Parathyroid adenoma (tissue), 2 donors: ENCODE data around the gene JAM3.

Source experiments
- H2AFZ ChIP-seq: fragments of 300-600 bp; sonication (generic); one replicate; pipeline ENCODE4 v1.7.0; 2017; ENCODE audit warnings: antibody characterized with exemption, mild to moderate bottlenecking
- H3K27ac ChIP-seq: fragments of 300-600 bp; sonication (generic); one replicate; pipeline ENCODE4 v1.7.0; 2017
- H3K27me3 ChIP-seq: fragments of 300-600 bp; sonication (generic); one replicate; pipeline ENCODE4 v1.7.0; 2017; ENCODE audit warnings: low read length; ENCODE audit not compliant: control insufficient read depth, insufficient read depth
- H3K36me3 ChIP-seq: fragments of 300-600 bp; sonication (generic); one replicate; pipeline ENCODE4 v1.7.0; 2017; ENCODE audit warnings: low read length; ENCODE audit not compliant: control insufficient read depth, insufficient read depth
- H3K4me1 ChIP-seq: fragments of 300-600 bp; sonication (generic); one replicate; pipeline ENCODE4 v1.7.0; 2017; ENCODE audit warnings: control low read depth
- H3K4me2 ChIP-seq: fragments of 300-600 bp; sonication (generic); one replicate; pipeline ENCODE4 v1.7.0; 2017; ENCODE audit warnings: low read length
- H3K4me3 ChIP-seq: fragments of 300-600 bp; sonication (generic); one replicate; pipeline ENCODE4 v1.7.0; 2017; ENCODE audit warnings: low read depth, low read length
- H3K79me2 ChIP-seq: fragments of 300-600 bp; sonication (generic); one replicate; pipeline ENCODE4 v1.7.0; 2017; ENCODE audit warnings: control low read depth
- H3K9ac ChIP-seq: fragments of 300-600 bp; sonication (generic); one replicate; pipeline ENCODE4 v1.7.0; 2017; ENCODE audit warnings: mild to moderate bottlenecking
- H3K9me3 ChIP-seq: fragments of 300-600 bp; sonication (generic); one replicate; pipeline ENCODE4 v1.7.0; 2017; ENCODE audit warnings: low read length; ENCODE audit not compliant: control insufficient read depth
- TF ChIP-seq, protein P1 (sequence below): fragments of 300-600 bp; sonication (generic); IDR thresholded peaks from one replicate; pipeline ENCODE4 v1.7.0; 2017; ENCODE audit warnings: antibody characterized with exemption, mild to moderate bottlenecking
- donor health status: primary hyperparathyroidism.

JAM3 gene

GRCh38 chr11:134071306-134071705 is 2.4 kb downstream of the JAM3 start:
- Histone ChIP-seq H3K4me3 (no peak overlapping the region), H3K27ac (no peak overlapping the region), H3K9me3 (no peaks in the 10 kb centered on the region), H2AFZ (no peak overlapping the region), H3K79me2 (no peaks in the 10 kb centered on the region), H3K9ac (no peak overlapping the region), H3K27me3 (no peaks in the 10 kb centered on the region), H3K36me3 (no peaks in the 10 kb centered on the region), H3K4me2 (no peak overlapping the region), H3K4me1 (peaks cover 6% of the 10 kb centered on the region)
- TF ChIP-seq, protein P1, sequence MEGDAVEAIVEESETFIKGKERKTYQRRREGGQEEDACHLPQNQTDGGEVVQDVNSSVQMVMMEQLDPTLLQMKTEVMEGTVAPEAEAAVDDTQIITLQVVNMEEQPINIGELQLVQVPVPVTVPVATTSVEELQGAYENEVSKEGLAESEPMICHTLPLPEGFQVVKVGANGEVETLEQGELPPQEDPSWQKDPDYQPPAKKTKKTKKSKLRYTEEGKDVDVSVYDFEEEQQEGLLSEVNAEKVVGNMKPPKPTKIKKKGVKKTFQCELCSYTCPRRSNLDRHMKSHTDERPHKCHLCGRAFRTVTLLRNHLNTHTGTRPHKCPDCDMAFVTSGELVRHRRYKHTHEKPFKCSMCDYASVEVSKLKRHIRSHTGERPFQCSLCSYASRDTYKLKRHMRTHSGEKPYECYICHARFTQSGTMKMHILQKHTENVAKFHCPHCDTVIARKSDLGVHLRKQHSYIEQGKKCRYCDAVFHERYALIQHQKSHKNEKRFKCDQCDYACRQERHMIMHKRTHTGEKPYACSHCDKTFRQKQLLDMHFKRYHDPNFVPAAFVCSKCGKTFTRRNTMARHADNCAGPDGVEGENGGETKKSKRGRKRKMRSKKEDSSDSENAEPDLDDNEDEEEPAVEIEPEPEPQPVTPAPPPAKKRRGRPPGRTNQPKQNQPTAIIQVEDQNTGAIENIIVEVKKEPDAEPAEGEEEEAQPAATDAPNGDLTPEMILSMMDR = no peak

GRCh38 chr11:134071766-134072402 is 3.0 kb downstream of the JAM3 start:
- H3K9ac ChIP-seq = no peak overlapping the region
- TF ChIP-seq, protein P1 = no peak
- peaks cover 6% of the 10 kb centered on the region for H3K4me1 ChIP-seq
- H3K4me3 ChIP-seq = no peak overlapping the region
- no peak overlapping the region for H2AFZ ChIP-seq
- peak overlapping the region; percentile 6 for H3K27ac ChIP-seq
- no peaks in the 10 kb centered on the region for H3K36me3 ChIP-seq
- H3K4me2 ChIP-seq = no peak overlapping the region
- no peaks in the 10 kb centered on the region for H3K9me3 ChIP-seq
- H3K27me3 ChIP-seq = no peaks in the 10 kb centered on the region
- H3K79me2 ChIP-seq = no peaks in the 10 kb centered on the region

DNA sequence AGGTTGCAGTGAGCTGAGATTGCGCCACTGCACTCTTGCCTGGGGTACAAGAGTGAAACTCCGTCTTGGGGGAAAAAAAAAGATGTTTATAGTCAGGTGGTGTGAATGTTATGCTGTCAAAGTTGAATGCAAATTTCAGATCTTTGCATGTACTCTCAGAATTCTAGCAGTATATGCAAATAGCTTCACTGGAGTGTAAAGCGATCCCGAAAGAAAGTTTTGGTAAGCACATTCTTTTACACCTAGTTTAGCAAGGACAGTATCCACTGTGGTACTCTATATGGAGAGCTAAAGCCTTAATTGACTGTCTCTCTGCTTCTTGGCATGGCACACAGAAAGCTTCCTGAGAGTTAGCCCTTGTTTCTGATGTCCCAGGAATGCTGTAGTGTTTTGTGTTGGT is 4.0 kb downstream of the JAM3 start:
- H3K9me3 ChIP-seq = no peaks in the 10 kb centered on the region
- H3K4me2 ChIP-seq = no peak overlapping the region
- H3K27ac ChIP-seq = peak overlapping the region; percentile 6
- TF ChIP-seq, protein P1 = no peak
- H3K36me3 ChIP-seq = no peaks in the 10 kb centered on the region
- no peak overlapping the region for H2AFZ ChIP-seq
- peak overlapping the region; percentile 11 for H3K4me3 ChIP-seq
- H3K4me1 ChIP-seq = peaks cover 6% of the 10 kb centered on the region
- H3K9ac ChIP-seq = no peak overlapping the region
- H3K79me2 ChIP-seq = peaks cover 3% of the 10 kb centered on the region
- no peaks in the 10 kb centered on the region for H3K27me3 ChIP-seq

- H3K27ac ChIP-seq = no peak overlapping the region
- H3K4me1 ChIP-seq = peaks cover 6% of the 10 kb centered on the region
- no peak overlapping the region for H2AFZ ChIP-seq
- H3K4me3 ChIP-seq = no peak overlapping the region
- no peak overlapping the region for H3K4me2 ChIP-seq
- TF ChIP-seq, protein P1 = no peak
- peaks cover 8% of the 10 kb centered on the region for H3K79me2 ChIP-seq
- no peaks in the 10 kb centered on the region for H3K9me3 ChIP-seq
- no peak overlapping the region for H3K9ac ChIP-seq
- H3K27me3 ChIP-seq = no peaks in the 10 kb centered on the region
- H3K36me3 ChIP-seq = no peaks in the 10 kb centered on the region
Observed at GRCh38 chr11:134074346-134074745, 5.5 kb downstream of the JAM3 start.

DNA sequence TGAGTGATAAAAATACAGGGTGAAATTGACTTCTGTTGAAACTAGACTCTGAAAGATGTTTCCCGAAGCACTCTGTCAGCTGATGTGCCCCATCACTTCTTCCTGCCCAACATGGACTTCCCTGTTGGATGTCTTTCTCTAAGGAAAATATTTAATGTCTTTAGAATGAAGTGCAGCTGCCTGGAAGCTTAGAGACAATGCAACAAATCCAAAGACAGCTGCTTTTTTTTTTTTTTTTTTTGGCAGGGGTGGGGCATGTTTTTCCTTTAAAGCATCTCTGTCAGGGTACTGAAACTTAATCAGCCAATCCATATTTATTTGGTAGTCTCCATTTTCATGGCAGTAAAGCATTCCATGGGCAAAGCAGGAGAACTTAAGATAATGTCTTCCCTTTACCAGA is 5.9 kb downstream of the JAM3 start:
- Histone ChIP-seq H3K27me3 (no peaks in the 10 kb centered on the region), H3K9ac (no peak overlapping the region), H3K27ac (no peak overlapping the region), H3K4me2 (no peak overlapping the region), H3K36me3 (no peaks in the 10 kb centered on the region), H3K4me3 (no peak overlapping the region), H3K9me3 (no peaks in the 10 kb centered on the region), H3K4me1 (peaks cover 6% of the 10 kb centered on the region), H2AFZ (no peak overlapping the region), H3K79me2 (peaks cover 8% of the 10 kb centered on the region)
- TF ChIP-seq, protein P1 = no peak
